ENCODE data around the gene ATP1A2. TPM values are rescaled to one million over a fixed set of nuclear protein-coding genes. Genes with fewer than 3 reads are reported as not detected.
"Not testable (repeated sequence)": the region's sequence is repeated elsewhere in the genome, so short reads cannot be mapped to it uniquely, and the experiment has no call there.

The ATP1A2 gene
- total RNA-seq, 1 donor from 2014 or later: not detected

DNA sequence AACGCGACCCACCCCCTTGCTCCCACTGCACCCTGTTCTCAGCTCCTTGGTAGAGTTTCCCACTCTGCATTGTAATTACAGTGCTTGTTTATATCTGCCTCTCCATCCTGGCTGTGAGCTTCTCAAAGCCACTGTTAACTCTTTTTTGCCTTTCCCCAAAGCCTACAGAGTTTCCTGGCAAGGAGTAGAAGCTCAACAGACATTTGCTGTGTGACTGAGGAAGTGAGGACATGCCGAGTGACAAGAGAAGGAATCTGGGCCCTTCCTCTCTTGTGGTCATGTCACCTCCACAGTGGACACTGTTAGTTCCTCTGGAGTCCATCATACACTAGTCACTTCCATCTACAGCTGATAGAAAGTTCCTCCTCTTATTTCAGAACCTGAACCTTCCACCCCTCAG is 11.1 kb upstream of the ATP1A2 start:
- no peak overlapping the region for H3K27ac Mint-ChIP-seq
- H3K4me3 Mint-ChIP-seq: no peak overlapping the region
- H3K27me3 Mint-ChIP-seq: peaks cover 5% of the 10 kb centered on the region
- ChIA-PET POLR2A (no interaction called here), CTCF (interaction anchor here (1.3 to 7.0 kb wide), 4 partner anchors 19 to 272 kb away, joined by 10 to 99 read pairs (median 36); no protein-coding TSS in a partner anchor)
- intact Hi-C loops (cut with micrococcal nuclease): no loop called here
- no peak for DNase-seq
- ATAC-seq (ENCODE audit: low read depth): no peak
- H3K9me3 Mint-ChIP-seq: no peaks in the 10 kb centered on the region
- no peaks in the 10 kb centered on the region for H3K36me3 Mint-ChIP-seq (ENCODE audit: low read depth)
- peaks cover 19% of the 10 kb centered on the region for H3K4me1 Mint-ChIP-seq
- TF ChIP-seq, protein P1, sequence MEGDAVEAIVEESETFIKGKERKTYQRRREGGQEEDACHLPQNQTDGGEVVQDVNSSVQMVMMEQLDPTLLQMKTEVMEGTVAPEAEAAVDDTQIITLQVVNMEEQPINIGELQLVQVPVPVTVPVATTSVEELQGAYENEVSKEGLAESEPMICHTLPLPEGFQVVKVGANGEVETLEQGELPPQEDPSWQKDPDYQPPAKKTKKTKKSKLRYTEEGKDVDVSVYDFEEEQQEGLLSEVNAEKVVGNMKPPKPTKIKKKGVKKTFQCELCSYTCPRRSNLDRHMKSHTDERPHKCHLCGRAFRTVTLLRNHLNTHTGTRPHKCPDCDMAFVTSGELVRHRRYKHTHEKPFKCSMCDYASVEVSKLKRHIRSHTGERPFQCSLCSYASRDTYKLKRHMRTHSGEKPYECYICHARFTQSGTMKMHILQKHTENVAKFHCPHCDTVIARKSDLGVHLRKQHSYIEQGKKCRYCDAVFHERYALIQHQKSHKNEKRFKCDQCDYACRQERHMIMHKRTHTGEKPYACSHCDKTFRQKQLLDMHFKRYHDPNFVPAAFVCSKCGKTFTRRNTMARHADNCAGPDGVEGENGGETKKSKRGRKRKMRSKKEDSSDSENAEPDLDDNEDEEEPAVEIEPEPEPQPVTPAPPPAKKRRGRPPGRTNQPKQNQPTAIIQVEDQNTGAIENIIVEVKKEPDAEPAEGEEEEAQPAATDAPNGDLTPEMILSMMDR (IDR thresholded peaks at IDR 0.05): no peak

DNA sequence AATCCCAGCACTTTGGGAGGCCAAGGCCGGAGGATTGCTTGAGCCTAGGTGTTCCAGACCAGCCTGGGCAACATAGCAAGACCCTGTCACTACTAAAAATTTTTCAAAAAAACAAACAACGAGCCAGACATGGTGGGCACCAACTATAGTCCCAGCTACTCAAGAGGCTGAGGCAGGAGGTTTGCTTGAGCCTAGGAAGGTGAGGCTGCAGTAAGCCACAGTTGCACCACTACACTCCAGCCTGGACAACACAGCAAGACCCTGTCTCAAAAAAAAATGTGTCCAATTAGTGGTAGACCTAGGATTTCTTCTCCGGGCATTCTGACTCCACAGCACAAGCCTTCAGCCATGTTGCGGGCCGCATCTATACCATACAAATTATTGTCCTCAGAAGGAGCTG is 10.4 kb upstream of the ATP1A2 start:
- H3K4me1 Mint-ChIP-seq: peaks cover 16% of the 10 kb centered on the region
- no peaks in the 10 kb centered on the region for H3K36me3 Mint-ChIP-seq (ENCODE audit: low read depth)
- CTCF ChIA-PET: interaction anchor here (0.6 to 7.0 kb wide), 6 partner anchors 20 to 1235 kb away, joined by 3 to 99 read pairs (median 10); no protein-coding TSS in a partner anchor
- no peaks in the 10 kb centered on the region for H3K9me3 Mint-ChIP-seq
- ATAC-seq (ENCODE audit: low read depth) (no peak), DNase-seq (no peak)
- H3K27me3 Mint-ChIP-seq: peaks cover 5% of the 10 kb centered on the region
- H3K27ac Mint-ChIP-seq: no peak overlapping the region
- H3K4me3 Mint-ChIP-seq: no peak overlapping the region
- intact Hi-C loops (cut with micrococcal nuclease): no loop called here
- POLR2A ChIA-PET: no interaction called here
- TF ChIP-seq, protein P1 (IDR thresholded peaks at IDR 0.05): no peak

- no peak for ATAC-seq (ENCODE audit: low read depth)
- Mint-ChIP-seq H3K36me3 (ENCODE audit: low read depth) (no peaks in the 10 kb centered on the region), H3K27ac (no peak overlapping the region), H3K4me1 (peaks cover 5% of the 10 kb centered on the region), H3K9me3 (no peaks in the 10 kb centered on the region), H3K4me3 (no peak overlapping the region), H3K27me3 (peaks cover 11% of the 10 kb centered on the region)
- TF ChIP-seq, protein P1 (IDR thresholded peaks at IDR 0.05): no peak
- ChIA-PET POLR2A (no interaction called here), CTCF (interaction anchor here (1.0 to 2.1 kb wide), 4 partner anchors 26 to 269 kb away, joined by 3 to 4 read pairs (median 4); partner anchors contain the start of gene KCNJ9)
- intact Hi-C loops (cut with micrococcal nuclease): no loop called here
- no peak for DNase-seq
Measured at GRCh38 chr1:160107512-160107911, 8.0 kb upstream of the ATP1A2 start.

GRCh38 chr1:160108888-160109662 is 6.5 kb upstream of the ATP1A2 start:
- ATAC-seq (ENCODE audit: low read depth) (peak; percentile 61), DNase-seq (no peak)
- TF ChIP-seq, protein P1 (IDR thresholded peaks at IDR 0.05): no peak
- ChIA-PET CTCF (interaction anchor here (0.6 to 2.1 kb wide), 5 partner anchors 143 to 729 kb away, joined by 4 to 6 read pairs (median 5); no protein-coding TSS in a partner anchor), POLR2A (interaction anchor here (0.7 kb wide), 1 partner anchor 89 kb away, joined by 6 read pairs; no protein-coding TSS in a partner anchor)
- H3K27me3 Mint-ChIP-seq: peaks cover 11% of the 10 kb centered on the region
- peaks cover 5% of the 10 kb centered on the region for H3K4me1 Mint-ChIP-seq
- no peak overlapping the region for H3K4me3 Mint-ChIP-seq
- no peaks in the 10 kb centered on the region for H3K36me3 Mint-ChIP-seq (ENCODE audit: low read depth)
- intact Hi-C loops (cut with micrococcal nuclease): loop anchor here (2.0 kb wide), 1 partner anchor 268 kb away; no protein-coding TSS in a partner anchor
- no peaks in the 10 kb centered on the region for H3K9me3 Mint-ChIP-seq
- no peak overlapping the region for H3K27ac Mint-ChIP-seq

- TF ChIP-seq, protein P1 (IDR thresholded peaks at IDR 0.05): no peak
- H3K4me3 Mint-ChIP-seq: no peak overlapping the region
- no peak overlapping the region for H3K27ac Mint-ChIP-seq
- no peaks in the 10 kb centered on the region for H3K36me3 Mint-ChIP-seq (ENCODE audit: low read depth)
- DNase-seq (no peak), ATAC-seq (ENCODE audit: low read depth) (no peak)
- ChIA-PET CTCF (interaction anchor here (0.6 to 2.1 kb wide), 5 partner anchors 142 to 728 kb away, joined by 4 to 6 read pairs (median 5); no protein-coding TSS in a partner anchor), POLR2A (no interaction called here)
- intact Hi-C loops (cut with micrococcal nuclease): loop anchor here (2.0 kb wide), 1 partner anchor 267 kb away; no protein-coding TSS in a partner anchor
- peaks cover 5% of the 10 kb centered on the region for H3K4me1 Mint-ChIP-seq
- no peaks in the 10 kb centered on the region for H3K9me3 Mint-ChIP-seq
- H3K27me3 Mint-ChIP-seq: peaks cover 11% of the 10 kb centered on the region
Measured at GRCh38 chr1:160109686-160110085, 5.9 kb upstream of the ATP1A2 start.

- ATAC-seq (ENCODE audit: low read depth); H3K4me1 Mint-ChIP-seq; POLR2A ChIA-PET; DNase-seq; CTCF ChIA-PET; H3K36me3 Mint-ChIP-seq (ENCODE audit: low read depth); H3K27ac Mint-ChIP-seq; intact Hi-C loops (cut with micrococcal nuclease); H3K9me3 Mint-ChIP-seq; H3K4me3 Mint-ChIP-seq: not testable (repeated sequence)
- H3K27me3 Mint-ChIP-seq: peaks cover 17% of the 10 kb centered on the region
Measured at GRCh38 chr1:160111462-160111861, 4.1 kb upstream of the ATP1A2 start.
